Measurements from ENCODE around the gene PITPNC1.

Gene PITPNC1

GRCh38 chr17:67438667-67439066, 61.6 kb downstream of the PITPNC1 start:
- no peak for DNase-seq (ENCODE audit: low spot score)
- in situ Hi-C loops (cut with MboI; ENCODE audit: low pct_unique_long_range_greater_than_20kb, low sequenced_read_pairs, unreplicated experiment): no loop called here
- TF ChIP-seq CTCF (IDR thresholded peaks at IDR 0.05; ENCODE audit: extremely low read depth, insufficient read depth, missing control alignments): no peak

- no peak for TF ChIP-seq CTCF (IDR thresholded peaks at IDR 0.05; ENCODE audit: extremely low read depth, insufficient read depth, missing control alignments)
- in situ Hi-C loops (cut with MboI; ENCODE audit: low pct_unique_long_range_greater_than_20kb, low sequenced_read_pairs, unreplicated experiment): no loop called here
- DNase-seq (ENCODE audit: low spot score): no peak
Observed at GRCh38 chr17:67439269-67439668, 62.2 kb downstream of the PITPNC1 start.

GRCh38 chr17:67440277-67441051, 63.4 kb downstream of the PITPNC1 start:
- TF ChIP-seq CTCF (IDR thresholded peaks at IDR 0.05; ENCODE audit: extremely low read depth, insufficient read depth, missing control alignments): no peak
- in situ Hi-C loops (cut with MboI; ENCODE audit: low pct_unique_long_range_greater_than_20kb, low sequenced_read_pairs, unreplicated experiment): no loop called here
- DNase-seq (ENCODE audit: low spot score): no peak

- TF ChIP-seq CTCF (IDR thresholded peaks at IDR 0.05; ENCODE audit: extremely low read depth, insufficient read depth, missing control alignments): no peak
- no peak for DNase-seq (ENCODE audit: low spot score)
- in situ Hi-C loops (cut with MboI; ENCODE audit: low pct_unique_long_range_greater_than_20kb, low sequenced_read_pairs, unreplicated experiment): no loop called here
Observed at GRCh38 chr17:67441052-67441895, 64.2 kb downstream of the PITPNC1 start.

- no peak for DNase-seq (ENCODE audit: low spot score)
- in situ Hi-C loops (cut with MboI; ENCODE audit: low pct_unique_long_range_greater_than_20kb, low sequenced_read_pairs, unreplicated experiment): no loop called here
- TF ChIP-seq CTCF (IDR thresholded peaks at IDR 0.05; ENCODE audit: extremely low read depth, insufficient read depth, missing control alignments): no peak
Observed at GRCh38 chr17:67441896-67442219, 64.8 kb downstream of the PITPNC1 start.

- no peak for TF ChIP-seq CTCF (IDR thresholded peaks at IDR 0.05; ENCODE audit: extremely low read depth, insufficient read depth, missing control alignments)
- DNase-seq (ENCODE audit: low spot score): no peak
- in situ Hi-C loops (cut with MboI; ENCODE audit: low pct_unique_long_range_greater_than_20kb, low sequenced_read_pairs, unreplicated experiment): no loop called here
Observed at GRCh38 chr17:67442787-67443624, 65.9 kb downstream of the PITPNC1 start.
